Esophagus squamous epithelium (tissue), 5 donors: ENCODE data around the gene EDAR. TPM values are rescaled to one million over a fixed set of nuclear protein-coding genes. Genes with fewer than 3 reads are reported as not detected.

Source experiments
- DNase-seq: peaks from one replicate; lab custom pipeline; 2025; lab: John Stamatoyannopoulos, UW
- H3K27ac ChIP-seq, 4 donors: fragments of 200-600 bp; sonication (generic); one replicate each; pipeline ENCODE4 v1.5.1; 2016 to 2019; ENCODE audit warnings: mild to moderate bottlenecking in 1 of 4
- H3K27me3 ChIP-seq, 4 donors: fragments of 200-600 bp; sonication (generic); 1 replicate in 3 of 4; 2 replicates in 1 of 4; pipeline versions ENCODE4 v1.5.1 to v1.6.0; 2017 to 2021; ENCODE audit warnings: antibody characterized with exemption in 1 of 4
- H3K36me3 ChIP-seq, 3 donors: fragments of 200-600 bp; sonication (generic); one replicate each; pipeline ENCODE4 v1.5.1; 2016 to 2019
- H3K4me1 ChIP-seq, 3 donors: fragments of 200-600 bp; sonication (generic); one replicate each; pipeline ENCODE4 v1.5.1; 2017 to 2019
- H3K4me3 ChIP-seq, 4 donors: fragments of 200-600 bp; sonication (generic); 1 replicate in 3 of 4; 2 replicates in 1 of 4; pipeline ENCODE4 v1.5.1; 2016 to 2019; ENCODE audit warnings: mild to moderate bottlenecking in 2 of 4, moderate library complexity in 1 of 4
- H3K9me3 ChIP-seq, 3 donors: fragments of 200-600 bp; sonication (generic); one replicate each; pipeline ENCODE4 v1.5.1; 2016 to 2019
- CTCF ChIP-seq, 6 experiments: fragments of 450-650 bp in 4 of 6; fragments of 200-600 bp in 2 of 6; sonication (generic) in 2 of 6; IDR thresholded peaks; one replicate each; pipeline ENCODE4 v1.5.1; 2016 to 2019; ENCODE audit warnings: antibody characterized with exemption in 6 of 6, mild to moderate bottlenecking in 4 of 6, moderate library complexity in 4 of 6
- POLR2A ChIP-seq, 4 donors: fragments of 450-650 bp; IDR thresholded peaks; one replicate each; pipeline ENCODE4 v1.6.1; 2017; ENCODE audit warnings: antibody characterized with exemption in 4 of 4, mild to moderate bottlenecking in 4 of 4, moderate library complexity in 3 of 4
- WGBS, 2 donors: methylation state at CpG; one replicate each; pipeline ENCODE4 v1.1.5; 2018; 5-methylcytosine and 5-hydroxymethylcytosine counted together
- intact Hi-C: fragments of 100-400 bp; cut with DNase I; formaldehyde crosslinking; loops from one replicate; pipeline ENCODE4 v1.15.0; 2022
- total RNA-seq, 4 donors: library from RNA; depleted of rRNA; stranded (reverse); fragments of >200 nt; gene quantifications; one replicate each; pipeline ENCODE4 v1.1.0, GENCODE V29; 2016
- donor health status: DM: yes; HTN: yes; CAD: no.

The EDAR gene
- total RNA-seq, 4 donors from 2014 or later: 3.9 to 5.3 (median 4.4) TPM

- TF ChIP-seq CTCF (IDR thresholded peaks at IDR 0.05) (peak; percentile 43 to 86 (median 80)), POLR2A (IDR thresholded peaks at IDR 0.05) (no peak)
- H3K9me3 ChIP-seq: no peaks in the 10 kb centered on the region
- H3K27ac ChIP-seq: no peak overlapping the region
- H3K4me3 ChIP-seq: no peak overlapping the region
- 73 to 81% methylated on average over 6 to 8 of the region's 8 CpGs for WGBS, 2 donors
- no peaks in the 10 kb centered on the region for H3K27me3 ChIP-seq
- peaks cover 25 to 74% (median 32%) of the 10 kb centered on the region in 3 donors for H3K4me1 ChIP-seq
- DNase-seq: no peak
- intact Hi-C loops: no loop called here
- H3K36me3 ChIP-seq: peaks cover 0 to 16% (median 0%) of the 10 kb centered on the region in 3 donors
Measured at GRCh38 chr2:108927936-108928659, 60.9 kb downstream of the EDAR start.

DNA sequence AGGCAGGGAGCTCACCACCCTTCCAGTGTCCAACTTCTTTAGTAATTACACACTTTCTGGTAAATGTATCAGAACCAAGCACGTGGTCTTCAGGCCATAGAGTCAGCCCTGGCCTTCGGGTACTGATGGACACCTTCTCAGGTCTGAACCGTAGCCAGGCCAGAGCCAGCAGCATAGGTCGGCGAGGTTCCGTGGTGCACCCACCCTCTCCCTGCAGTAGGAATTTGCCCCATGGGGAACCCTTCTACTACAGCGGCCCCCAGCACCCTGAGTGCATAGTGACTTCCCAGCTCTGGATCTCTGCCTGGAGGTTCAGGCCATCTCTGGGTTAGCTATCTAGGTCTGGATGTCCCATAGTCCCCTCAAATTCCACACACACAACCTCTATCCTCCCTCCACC, 61.6 kb downstream of the EDAR start:
- H3K4me3 ChIP-seq: no peak overlapping the region
- H3K27ac ChIP-seq: no peak overlapping the region
- H3K4me1 ChIP-seq: peaks cover 19 to 73% (median 29%) of the 10 kb centered on the region in 3 donors
- H3K9me3 ChIP-seq: no peaks in the 10 kb centered on the region
- 76 to 87% methylated on average over 5 to 6 of the region's 7 CpGs for WGBS, 2 donors
- intact Hi-C loops: no loop called here
- no peak for TF ChIP-seq POLR2A (IDR thresholded peaks at IDR 0.05)
- no peak for TF ChIP-seq CTCF (IDR thresholded peaks at IDR 0.05)
- H3K36me3 ChIP-seq: peaks cover 0 to 16% (median 0%) of the 10 kb centered on the region in 3 donors
- no peak for DNase-seq
- H3K27me3 ChIP-seq: no peaks in the 10 kb centered on the region

DNA sequence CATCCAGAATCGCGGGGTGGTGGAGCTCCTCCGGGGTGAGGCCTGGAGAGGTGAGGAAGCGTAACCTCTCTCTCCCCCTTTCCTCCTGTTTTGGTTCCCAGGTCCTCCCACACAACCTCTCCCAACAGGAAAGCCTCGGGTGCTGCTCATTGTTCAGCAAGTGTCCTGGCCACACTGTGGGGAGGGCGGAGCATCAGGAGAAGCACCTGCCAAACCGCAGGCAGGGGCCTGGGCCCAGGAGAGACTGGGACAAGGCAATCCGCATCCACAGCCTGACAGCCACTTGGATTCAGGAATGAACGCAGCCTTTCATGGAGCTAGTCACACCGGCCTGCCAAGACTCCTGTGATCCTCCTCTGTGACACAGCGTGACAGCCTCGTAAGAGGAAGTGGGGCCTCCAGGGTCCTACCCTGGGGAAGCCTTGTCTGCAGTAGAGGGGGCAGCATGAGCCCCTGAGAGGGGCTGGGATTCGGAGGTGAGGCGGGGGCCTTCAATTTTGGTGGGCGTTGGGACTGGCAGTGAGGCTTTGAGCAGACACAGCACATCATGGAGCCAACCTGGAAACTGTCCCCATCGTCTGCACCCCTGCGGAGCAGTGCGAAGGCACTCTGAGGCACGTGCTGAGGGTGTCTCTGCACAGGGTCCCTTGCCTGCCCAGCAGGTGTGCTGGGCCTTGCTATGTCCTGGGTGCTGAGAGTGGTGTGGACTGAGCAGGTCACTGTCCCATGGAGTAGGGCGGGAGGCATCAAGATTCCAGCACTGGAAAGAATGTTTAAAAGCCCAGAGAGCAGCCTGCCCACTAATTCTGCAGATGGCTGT, 62.2 kb downstream of the EDAR start:
- intact Hi-C loops: no loop called here
- Histone ChIP-seq H3K9me3 (no peaks in the 10 kb centered on the region), H3K36me3 (peaks cover 0 to 16% (median 0%) of the 10 kb centered on the region in 3 donors), H3K4me1 (peaks cover 19 to 73% (median 34%) of the 10 kb centered on the region in 3 donors), H3K27me3 (no peaks in the 10 kb centered on the region), H3K4me3 (no peak overlapping the region), H3K27ac (peak overlapping the region; percentile 31 to 75 (median 53))
- TF ChIP-seq CTCF (IDR thresholded peaks at IDR 0.05) (no peak), POLR2A (IDR thresholded peaks at IDR 0.05) (no peak)
- 48 to 51% methylated on average over 8 to 10 of the region's 20 CpGs for WGBS, 2 donors
- DNase-seq: no peak

- H3K4me1 ChIP-seq: peaks cover 19 to 80% (median 39%) of the 10 kb centered on the region in 3 donors
- WGBS, 2 donors: 36 to 62% methylated on average over 3 to 8 of the region's 8 CpGs
- no peak overlapping the region for H3K4me3 ChIP-seq
- TF ChIP-seq POLR2A (IDR thresholded peaks at IDR 0.05) (no peak), CTCF (IDR thresholded peaks at IDR 0.05) (no peak)
- H3K27me3 ChIP-seq: no peaks in the 10 kb centered on the region
- H3K9me3 ChIP-seq: no peaks in the 10 kb centered on the region
- intact Hi-C loops: no loop called here
- DNase-seq: no peak
- peaks cover 0 to 16% (median 0%) of the 10 kb centered on the region in 3 donors for H3K36me3 ChIP-seq
- peak overlapping the region in 3 of 4 donors; percentile 38 to 75 (median 68) for H3K27ac ChIP-seq
Measured at GRCh38 chr2:108925735-108926134, 63.3 kb downstream of the EDAR start.

DNA sequence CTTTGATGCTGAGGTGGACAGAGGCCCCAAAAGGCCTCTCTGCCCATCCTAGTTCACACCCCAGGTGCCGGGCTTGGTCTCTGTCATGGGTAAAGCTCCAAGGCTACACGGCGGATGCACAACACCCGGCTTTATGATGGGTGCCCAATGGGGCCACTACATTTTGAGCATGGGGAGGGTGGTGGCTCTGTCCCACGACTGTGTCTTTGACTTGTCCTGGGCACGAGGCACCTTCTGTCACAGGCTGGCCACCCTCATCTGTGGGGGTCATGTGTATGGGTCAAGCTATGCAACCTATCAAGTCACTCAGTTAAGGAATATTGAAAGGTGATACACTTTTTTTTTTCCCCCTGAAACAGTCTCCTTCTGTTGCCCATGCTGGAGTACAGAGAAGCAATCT, 63.7 kb downstream of the EDAR start:
- peaks cover 19 to 83% (median 39%) of the 10 kb centered on the region in 3 donors for H3K4me1 ChIP-seq
- TF ChIP-seq POLR2A (IDR thresholded peaks at IDR 0.05): no peak
- no peak for TF ChIP-seq CTCF (IDR thresholded peaks at IDR 0.05)
- intact Hi-C loops: no loop called here

More for the DNA sequence above, 63.7 kb downstream of the EDAR start:
- Histone ChIP-seq H3K27me3 (no peaks in the 10 kb centered on the region), H3K9me3 (no peaks in the 10 kb centered on the region), H3K27ac (peak overlapping the region in 2 of 4 donors; percentile 85 to 93), H3K36me3 (peaks cover 0 to 16% (median 0%) of the 10 kb centered on the region in 3 donors), H3K4me3 (no peak overlapping the region)
- DNase-seq: no peak
- 76 to 87% methylated on average over 3 to 6 of the region's 6 CpGs for WGBS, 2 donors
